NCI-H524 (cell line): ENCODE measurements around the gene KPNB1.
"Not testable (repeated sequence)": the region's sequence is repeated elsewhere in the genome, so short reads cannot be mapped to it uniquely, and the experiment has no call there.

Experiments used
- DNase-seq, 2 experiments: peaks; one replicate each; lab custom pipeline; 2025; lab: John Stamatoyannopoulos, UW

Gene KPNB1

GRCh38 chr17:47676510-47677165, 26.9 kb downstream of the KPNB1 start:
- no peak for DNase-seq

GRCh38 chr17:47678196-47678595, 28.5 kb downstream of the KPNB1 start:
- DNase-seq = no peak

- DNase-seq = no peak
Observed at GRCh38 chr17:47682138-47682537, 32.4 kb downstream of the KPNB1 start.

- DNase-seq = not testable (repeated sequence)
Observed at GRCh38 chr17:47682727-47683126, 33.0 kb downstream of the KPNB1 start.

- DNase-seq = no peak
Observed at GRCh38 chr17:47684025-47684424, 34.3 kb downstream of the KPNB1 start.

- no peak for DNase-seq
Observed at GRCh38 chr17:47684535-47685193, 34.9 kb downstream of the KPNB1 start.

GRCh38 chr17:47685556-47686275, 36.0 kb downstream of the KPNB1 start:
- no peak for DNase-seq

GRCh38 chr17:47686276-47686635, 36.5 kb downstream of the KPNB1 start:
- DNase-seq = no peak

- DNase-seq = no peak
Observed at GRCh38 chr17:47686664-47687327, 37.1 kb downstream of the KPNB1 start.

GRCh38 chr17:47687328-47687690, 37.6 kb downstream of the KPNB1 start:
- no peak for DNase-seq

- DNase-seq = peak in 1 of 2 experiments; percentile 32
Observed at GRCh38 chr17:47687748-47688147, 38.0 kb downstream of the KPNB1 start.

GRCh38 chr17:47690121-47690520, 40.4 kb downstream of the KPNB1 start:
- DNase-seq = no peak

GRCh38 chr17:47692137-47692894, 42.6 kb downstream of the KPNB1 start:
- peak; percentile 72 to 91 for DNase-seq

- DNase-seq = peak; percentile 45 to 81
Observed at GRCh38 chr17:47692895-47693730, 43.4 kb downstream of the KPNB1 start.

GRCh38 chr17:47693731-47694580, 44.2 kb downstream of the KPNB1 start, which contains the start of gene TBKBP1:
Gene TBKBP1 (plus strand): TSS chr17:47694161. CDS start chr17:47696113, 1,952 bp downstream.
- peak; percentile 82 to 86 for DNase-seq

GRCh38 chr17:47694581-47695428, 45.1 kb downstream of the KPNB1 start:
- DNase-seq = peak in 1 of 2 experiments; percentile 56

GRCh38 chr17:47695429-47696376, 46.0 kb downstream of the KPNB1 start:
- DNase-seq = no peak
